Measurements from ENCODE around the gene PIPOX. TPM values are rescaled to one million over a fixed set of nuclear protein-coding genes. Genes with fewer than 3 reads are reported as not detected.

The PIPOX gene
- total RNA-seq, 2 experiments from 2014 or later: 3.0 TPM

- no peak for DNase-seq
- Mint-ChIP-seq H3K36me3 (ENCODE audit: low read depth) (no peaks in the 10 kb centered on the region), H3K9me3 (no peaks in the 10 kb centered on the region), H3K4me3 (no peak overlapping the region), H3K27ac (no peak overlapping the region), H3K4me1 (ENCODE audit: low read depth) (peaks cover 5% of the 10 kb centered on the region), H3K27me3 (no peaks in the 10 kb centered on the region)
- ATAC-seq: peak; percentile 20
- POLR2A ChIA-PET: interaction anchor here (0.7 kb wide), 1 partner anchor 13 kb away, joined by 3 read pairs; no protein-coding TSS in a partner anchor
- TF ChIP-seq, protein P1, sequence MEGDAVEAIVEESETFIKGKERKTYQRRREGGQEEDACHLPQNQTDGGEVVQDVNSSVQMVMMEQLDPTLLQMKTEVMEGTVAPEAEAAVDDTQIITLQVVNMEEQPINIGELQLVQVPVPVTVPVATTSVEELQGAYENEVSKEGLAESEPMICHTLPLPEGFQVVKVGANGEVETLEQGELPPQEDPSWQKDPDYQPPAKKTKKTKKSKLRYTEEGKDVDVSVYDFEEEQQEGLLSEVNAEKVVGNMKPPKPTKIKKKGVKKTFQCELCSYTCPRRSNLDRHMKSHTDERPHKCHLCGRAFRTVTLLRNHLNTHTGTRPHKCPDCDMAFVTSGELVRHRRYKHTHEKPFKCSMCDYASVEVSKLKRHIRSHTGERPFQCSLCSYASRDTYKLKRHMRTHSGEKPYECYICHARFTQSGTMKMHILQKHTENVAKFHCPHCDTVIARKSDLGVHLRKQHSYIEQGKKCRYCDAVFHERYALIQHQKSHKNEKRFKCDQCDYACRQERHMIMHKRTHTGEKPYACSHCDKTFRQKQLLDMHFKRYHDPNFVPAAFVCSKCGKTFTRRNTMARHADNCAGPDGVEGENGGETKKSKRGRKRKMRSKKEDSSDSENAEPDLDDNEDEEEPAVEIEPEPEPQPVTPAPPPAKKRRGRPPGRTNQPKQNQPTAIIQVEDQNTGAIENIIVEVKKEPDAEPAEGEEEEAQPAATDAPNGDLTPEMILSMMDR (IDR thresholded peaks at IDR 0.05): no peak
- intact Hi-C loops (cut with micrococcal nuclease): no loop called here
- CTCF ChIA-PET: interaction anchor here (1.0 to 3.8 kb wide), 6 partner anchors 8 to 200 kb away, joined by 3 to 18 read pairs (median 4); no protein-coding TSS in a partner anchor
Measured at GRCh38 chr17:29048440-29049368, 5.8 kb downstream of the PIPOX start.

- ChIA-PET POLR2A (no interaction called here), CTCF (interaction anchor here (3.8 kb wide), 1 partner anchor 67 kb away, joined by 16 read pairs; no protein-coding TSS in a partner anchor)
- intact Hi-C loops (cut with micrococcal nuclease): no loop called here
- no peak overlapping the region for H3K27ac Mint-ChIP-seq
- no peak overlapping the region for H3K4me3 Mint-ChIP-seq
- ATAC-seq (no peak), DNase-seq (no peak)
- no peaks in the 10 kb centered on the region for H3K36me3 Mint-ChIP-seq (ENCODE audit: low read depth)
- H3K4me1 Mint-ChIP-seq (ENCODE audit: low read depth): peaks cover 5% of the 10 kb centered on the region
- H3K27me3 Mint-ChIP-seq: no peaks in the 10 kb centered on the region
- TF ChIP-seq, protein P1 (IDR thresholded peaks at IDR 0.05): no peak
- H3K9me3 Mint-ChIP-seq: no peaks in the 10 kb centered on the region
Measured at GRCh38 chr17:29049541-29050145, 6.7 kb downstream of the PIPOX start.

GRCh38 chr17:29050176-29050575, 7.2 kb downstream of the PIPOX start:
- ATAC-seq: no peak
- Mint-ChIP-seq H3K9me3 (no peaks in the 10 kb centered on the region), H3K36me3 (ENCODE audit: low read depth) (no peaks in the 10 kb centered on the region), H3K4me1 (ENCODE audit: low read depth) (peaks cover 5% of the 10 kb centered on the region), H3K27ac (no peak overlapping the region), H3K4me3 (no peak overlapping the region), H3K27me3 (no peaks in the 10 kb centered on the region)
- POLR2A ChIA-PET: no interaction called here
- intact Hi-C loops (cut with micrococcal nuclease): no loop called here
- CTCF ChIA-PET: interaction anchor here (0.7 to 3.8 kb wide), 2 partner anchors 46 to 66 kb away, joined by 3 to 16 read pairs; no protein-coding TSS in a partner anchor
- TF ChIP-seq, protein P1 (IDR thresholded peaks at IDR 0.05): no peak
- DNase-seq: no peak

DNA sequence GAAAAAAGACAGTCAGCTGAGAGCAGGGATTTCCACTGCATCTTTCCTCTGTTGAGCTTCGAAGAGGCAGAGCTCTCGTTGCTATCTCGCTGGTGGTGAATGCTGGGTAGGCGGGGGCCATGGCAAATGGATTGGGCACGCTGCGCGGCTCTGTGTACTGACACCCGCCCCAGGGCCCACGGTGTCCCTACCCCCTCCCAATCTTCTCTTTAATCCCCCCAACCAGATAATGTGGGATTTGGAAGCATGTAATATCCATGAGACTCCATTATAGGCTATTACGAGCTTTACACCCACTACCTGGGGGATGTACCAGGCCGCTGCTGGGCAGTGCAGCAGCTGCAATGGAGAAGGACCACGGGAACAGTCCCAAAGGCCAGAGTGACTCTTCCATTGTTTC, 8.3 kb downstream of the PIPOX start:
- ATAC-seq: no peak
- POLR2A ChIA-PET: interaction anchor here (0.6 to 0.9 kb wide), 2 partner anchors 14 to 50 kb away, joined by 3 to 6 read pairs; no protein-coding TSS in a partner anchor
- CTCF ChIA-PET: interaction anchor here (0.7 to 3.8 kb wide), 2 partner anchors 45 to 65 kb away, joined by 3 to 16 read pairs; no protein-coding TSS in a partner anchor
- Mint-ChIP-seq H3K4me3 (no peak overlapping the region), H3K9me3 (no peaks in the 10 kb centered on the region), H3K27ac (no peak overlapping the region), H3K4me1 (ENCODE audit: low read depth) (peaks cover 5% of the 10 kb centered on the region), H3K27me3 (no peaks in the 10 kb centered on the region), H3K36me3 (ENCODE audit: low read depth) (no peaks in the 10 kb centered on the region)
- intact Hi-C loops (cut with micrococcal nuclease): no loop called here
- TF ChIP-seq, protein P1 (IDR thresholded peaks at IDR 0.05): no peak
- no peak for DNase-seq
